ENCODE measurements around the gene TUBE1. TPM values are rescaled to one million over a fixed set of nuclear protein-coding genes. Genes with fewer than 3 reads are reported as not detected.
A peak's percentile ranks its signal among the peaks of the same experiment; 100 is the strongest.

The TUBE1 gene, protein sequence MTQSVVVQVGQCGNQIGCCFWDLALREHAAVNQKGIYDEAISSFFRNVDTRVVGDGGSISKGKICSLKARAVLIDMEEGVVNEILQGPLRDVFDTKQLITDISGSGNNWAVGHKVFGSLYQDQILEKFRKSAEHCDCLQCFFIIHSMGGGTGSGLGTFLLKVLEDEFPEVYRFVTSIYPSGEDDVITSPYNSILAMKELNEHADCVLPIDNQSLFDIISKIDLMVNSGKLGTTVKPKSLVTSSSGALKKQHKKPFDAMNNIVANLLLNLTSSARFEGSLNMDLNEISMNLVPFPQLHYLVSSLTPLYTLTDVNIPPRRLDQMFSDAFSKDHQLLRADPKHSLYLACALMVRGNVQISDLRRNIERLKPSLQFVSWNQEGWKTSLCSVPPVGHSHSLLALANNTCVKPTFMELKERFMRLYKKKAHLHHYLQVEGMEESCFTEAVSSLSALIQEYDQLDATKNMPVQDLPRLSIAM
- 10 to 100 TPM; 15.9 to 59.2 TPM for total RNA-seq
- polyA plus RNA-seq, result 10 to 100 TPM; 10.1 to 14.2 TPM
- long read RNA-seq, donor 1, transcript TUBE1-207 (1 exons, 3,610 nt), result major isoform, 12 of 17 reads
- long read RNA-seq, donor 1, partial matches to known transcripts, result 0 of 17 reads
- long read RNA-seq, donor 1, other reads (novel, unspliced or antisense), result 0 of 17 reads
- long read RNA-seq, donor 2, transcript TUBE1-207 (1 exons, 3,610 nt), result major isoform, 7 of 47 reads
- long read RNA-seq, donor 2, partial matches to known transcripts, result 9 of 47 reads
- long read RNA-seq, donor 2, other reads (novel, unspliced or antisense), result 29 of 47 reads
- long read RNA-seq, donor 3, partial matches to known transcripts, result 0 of 8 reads
- long read RNA-seq, donor 3, other reads (novel, unspliced or antisense), result 0 of 8 reads
- long read RNA-seq, donor 4, transcript TUBE1-207 (1 exons, 3,610 nt), result major isoform, 10 of 11 reads
- long read RNA-seq, donor 4, partial matches to known transcripts, result 0 of 11 reads
- long read RNA-seq, donor 4, other reads (novel, unspliced or antisense), result 0 of 11 reads
- long read RNA-seq, donor 5, transcript TUBE1-207 (1 exons, 3,610 nt), result major isoform, 12 of 18 reads
- long read RNA-seq, donor 5, partial matches to known transcripts, result 0 of 18 reads
- long read RNA-seq, donor 5, other reads (novel, unspliced or antisense), result 0 of 18 reads

GRCh38 chr6:112087136-112087911 lies at the start of gene TUBE1, which contains the start of gene FAM229B:
TSS of gene TUBE1 (minus strand) at chr6:112087482. CDS start at chr6:112087434, 48 bp downstream.
TSS of gene FAM229B (plus strand) at chr6:112087591. CDS start at chr6:112099284, 11,693 bp downstream.
- TF ChIP-seq CTCF (IDR thresholded peaks at IDR 0.05; ENCODE audit: control extremely low read depth, extremely low read depth), result no peak
- Histone ChIP-seq H3K9me3 (ENCODE audit: control insufficient read depth in 4 of 4, insufficient read depth in 3 of 4, low read length in 3 of 4) (no peaks in the 10 kb centered on the region), H3K4me1 (ENCODE audit: control insufficient read depth in 5 of 5, insufficient read depth in 5 of 5, low read length in 5 of 5) (peaks cover 0 to 11% (median 7%) of the 10 kb centered on the region in 5 donors), H3K9ac (ENCODE audit: insufficient read depth in 1 of 2, low read length in 2 of 2) (peak within 1 kb of the TSS; percentile 90 to 94), H3K27me3 (ENCODE audit: control insufficient read depth in 3 of 3, insufficient read depth in 3 of 3, low read length in 2 of 3) (no peaks in the 10 kb centered on the region), H3K27ac (ENCODE audit: low read depth in 1 of 2, low read length in 1 of 2) (peak within 1 kb of the TSS; percentile 82 to 92), H3K4me3 (peak within 1 kb of the TSS; percentile 52), H3K36me3 (ENCODE audit: control insufficient read depth in 4 of 4, insufficient read depth in 4 of 4, low read length in 4 of 4) (peaks cover 1 to 11% (median 5%) of the 10 kb centered on the region in 4 donors)
- WGBS, 2 donors, result 0 to 1% methylated on average over 60 of the region's 60 CpGs
- peak; percentile 98 for ATAC-seq (ENCODE audit: insufficient read depth, low FRiP score)
- peak; percentile 96 to 98 (median 98) for DNase-seq

- no peak overlapping the region for H3K9ac ChIP-seq (ENCODE audit: insufficient read depth in 1 of 2, low read length in 2 of 2)
- DNase-seq, result no peak
- TF ChIP-seq CTCF (IDR thresholded peaks at IDR 0.05; ENCODE audit: control extremely low read depth, extremely low read depth), result no peak
- peaks cover 1 to 83% (median 39%) of the 10 kb centered on the region in 4 donors for H3K36me3 ChIP-seq (ENCODE audit: control insufficient read depth in 4 of 4, insufficient read depth in 4 of 4, low read length in 4 of 4)
- H3K27me3 ChIP-seq (ENCODE audit: control insufficient read depth in 3 of 3, insufficient read depth in 3 of 3, low read length in 2 of 3), result no peaks in the 10 kb centered on the region
- H3K4me1 ChIP-seq (ENCODE audit: control insufficient read depth in 5 of 5, insufficient read depth in 5 of 5, low read length in 5 of 5), result no peaks in the 10 kb centered on the region
- no peak overlapping the region for H3K27ac ChIP-seq (ENCODE audit: low read depth in 1 of 2, low read length in 1 of 2)
- no peak overlapping the region for H3K4me3 ChIP-seq
- no peaks in the 10 kb centered on the region for H3K9me3 ChIP-seq (ENCODE audit: control insufficient read depth in 4 of 4, insufficient read depth in 3 of 4, low read length in 3 of 4)
- 82 to 91% methylated on average over 3 of the region's 3 CpGs for WGBS, 2 donors
- no peak for ATAC-seq (ENCODE audit: insufficient read depth, low FRiP score)
Observed at GRCh38 chr6:112130878-112131277, 43.6 kb upstream of the TUBE1 start.

DNA sequence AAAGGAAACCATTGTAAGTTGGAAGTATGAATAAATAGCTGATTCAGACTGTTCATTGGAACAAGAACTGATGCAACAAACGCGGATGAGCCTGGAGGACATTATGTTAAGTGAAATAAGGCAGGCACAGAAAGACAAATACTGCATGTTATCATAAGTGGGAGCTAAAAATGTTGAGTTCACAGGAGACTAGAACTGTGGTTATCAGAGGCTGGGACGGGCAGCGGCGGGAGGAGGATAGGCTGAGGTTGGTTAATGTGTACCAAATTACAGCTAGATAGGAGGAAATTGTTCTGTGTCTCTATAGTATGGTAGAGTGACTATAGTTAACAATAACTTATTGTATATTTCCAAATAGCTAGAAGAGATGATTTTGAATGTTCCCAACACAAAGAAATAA lies 40.9 kb upstream of the TUBE1 start:
- no peak overlapping the region for H3K27ac ChIP-seq (ENCODE audit: low read depth in 1 of 2, low read length in 1 of 2)
- no peak overlapping the region for H3K4me3 ChIP-seq
- no peaks in the 10 kb centered on the region for H3K9me3 ChIP-seq (ENCODE audit: control insufficient read depth in 4 of 4, insufficient read depth in 3 of 4, low read length in 3 of 4)
- 87 to 91% methylated on average over 5 of the region's 5 CpGs for WGBS, 2 donors
- no peak overlapping the region for H3K9ac ChIP-seq (ENCODE audit: insufficient read depth in 1 of 2, low read length in 2 of 2)
- no peaks in the 10 kb centered on the region for H3K27me3 ChIP-seq (ENCODE audit: control insufficient read depth in 3 of 3, insufficient read depth in 3 of 3, low read length in 2 of 3)
- no peaks in the 10 kb centered on the region for H3K4me1 ChIP-seq (ENCODE audit: control insufficient read depth in 5 of 5, insufficient read depth in 5 of 5, low read length in 5 of 5)
- TF ChIP-seq CTCF (IDR thresholded peaks at IDR 0.05; ENCODE audit: control extremely low read depth, extremely low read depth), result no peak
- ATAC-seq (ENCODE audit: insufficient read depth, low FRiP score) (no peak), DNase-seq (no peak)
- H3K36me3 ChIP-seq (ENCODE audit: control insufficient read depth in 4 of 4, insufficient read depth in 4 of 4, low read length in 4 of 4), result peaks cover 0 to 76% (median 37%) of the 10 kb centered on the region in 4 donors
